Measurements from ENCODE around the gene ARPC2.
"Not testable (repeated sequence)": the region's sequence is repeated elsewhere in the genome, so short reads cannot be mapped to it uniquely, and the experiment has no call there.

The ARPC2 gene

GRCh38 chr2:218271865-218272530, 55.0 kb downstream of the ARPC2 start:
- FAIRE-seq = no peak

DNA sequence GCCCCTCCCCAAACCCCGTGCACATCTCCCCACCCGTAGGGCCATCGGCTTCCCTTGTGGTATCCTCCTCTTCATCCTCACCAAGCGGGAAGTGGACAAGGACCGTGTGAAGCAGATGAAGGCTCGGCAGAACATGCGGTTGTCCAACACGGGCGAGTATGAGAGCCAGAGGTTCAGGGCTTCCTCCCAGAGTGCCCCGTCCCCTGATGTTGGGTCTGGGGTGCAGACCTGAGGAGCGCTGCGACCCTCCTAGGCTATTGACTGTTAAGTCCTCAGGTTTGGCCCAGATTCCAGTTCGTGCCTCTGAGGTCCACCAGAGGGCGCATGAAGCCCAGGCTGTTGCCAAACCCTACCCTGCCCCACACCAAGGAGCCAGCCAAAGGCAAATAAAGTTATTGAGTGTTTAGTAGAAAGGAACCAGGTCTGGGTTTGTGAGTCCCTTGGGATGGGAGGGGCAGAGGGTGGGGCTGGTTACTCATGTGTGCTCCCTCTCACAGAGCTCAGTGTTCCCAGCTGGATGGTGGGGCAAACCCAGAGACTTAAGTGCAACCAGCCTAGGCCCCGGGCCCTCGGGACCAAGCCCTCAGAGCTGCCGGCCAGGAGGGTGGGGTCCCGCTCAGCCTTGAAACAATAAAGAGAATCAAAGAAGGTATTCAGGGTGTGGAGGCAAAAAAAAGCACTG, 55.7 kb downstream of the ARPC2 start:
- FAIRE-seq = no peak

DNA sequence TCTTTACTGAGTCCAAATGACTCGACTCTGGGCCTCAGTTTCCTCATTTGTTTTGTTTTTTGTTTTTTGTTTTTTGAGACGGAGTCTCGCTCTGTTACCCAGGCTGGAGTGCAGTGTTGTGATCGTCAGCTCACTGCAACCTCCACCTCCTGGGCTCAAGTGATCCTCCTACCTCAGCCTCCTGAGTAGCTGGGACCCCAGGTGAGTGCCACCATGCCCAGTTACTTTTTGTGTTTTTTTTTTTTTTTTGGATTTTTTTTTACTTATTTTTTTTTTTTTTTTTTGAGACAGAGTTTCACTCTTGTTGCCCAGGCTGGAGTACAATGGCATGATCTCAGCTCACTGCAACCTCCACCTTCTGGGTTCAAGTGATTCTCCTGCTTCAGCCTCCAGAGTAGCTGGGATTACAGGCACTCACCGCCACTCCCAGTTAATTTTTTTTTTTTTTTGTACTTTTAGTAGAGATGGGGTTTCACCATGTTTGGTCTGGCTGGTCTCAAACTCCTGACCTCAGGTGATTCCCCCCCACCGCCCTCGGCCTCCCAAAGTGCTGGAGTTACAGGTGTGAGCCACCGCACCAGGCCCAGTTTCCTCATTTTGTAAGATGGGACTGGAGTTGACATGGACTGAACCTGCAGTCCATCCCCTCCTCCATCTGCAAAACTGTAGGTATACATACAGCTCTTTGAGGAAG, 56.4 kb downstream of the ARPC2 start:
- FAIRE-seq = not testable (repeated sequence)

DNA sequence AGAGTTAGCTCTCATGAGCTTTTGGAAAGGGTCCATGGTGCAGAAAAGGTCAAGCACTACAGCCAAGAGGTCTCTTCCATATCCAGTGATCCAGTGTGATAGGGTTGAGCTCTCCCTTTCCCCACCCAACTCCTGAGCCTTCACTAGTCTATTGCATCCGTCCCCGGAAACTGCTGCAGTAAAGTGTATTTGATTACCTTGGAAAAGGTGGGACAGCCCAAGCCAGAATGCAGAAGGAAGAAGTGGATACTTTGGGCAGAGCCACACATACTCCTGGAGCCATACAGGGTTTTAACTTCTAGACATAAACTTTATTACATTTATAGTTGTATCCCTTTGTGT, 56.9 kb downstream of the ARPC2 start:
- FAIRE-seq = no peak

- FAIRE-seq = no peak
Measured at GRCh38 chr2:218274586-218274985, 57.6 kb downstream of the ARPC2 start.

DNA sequence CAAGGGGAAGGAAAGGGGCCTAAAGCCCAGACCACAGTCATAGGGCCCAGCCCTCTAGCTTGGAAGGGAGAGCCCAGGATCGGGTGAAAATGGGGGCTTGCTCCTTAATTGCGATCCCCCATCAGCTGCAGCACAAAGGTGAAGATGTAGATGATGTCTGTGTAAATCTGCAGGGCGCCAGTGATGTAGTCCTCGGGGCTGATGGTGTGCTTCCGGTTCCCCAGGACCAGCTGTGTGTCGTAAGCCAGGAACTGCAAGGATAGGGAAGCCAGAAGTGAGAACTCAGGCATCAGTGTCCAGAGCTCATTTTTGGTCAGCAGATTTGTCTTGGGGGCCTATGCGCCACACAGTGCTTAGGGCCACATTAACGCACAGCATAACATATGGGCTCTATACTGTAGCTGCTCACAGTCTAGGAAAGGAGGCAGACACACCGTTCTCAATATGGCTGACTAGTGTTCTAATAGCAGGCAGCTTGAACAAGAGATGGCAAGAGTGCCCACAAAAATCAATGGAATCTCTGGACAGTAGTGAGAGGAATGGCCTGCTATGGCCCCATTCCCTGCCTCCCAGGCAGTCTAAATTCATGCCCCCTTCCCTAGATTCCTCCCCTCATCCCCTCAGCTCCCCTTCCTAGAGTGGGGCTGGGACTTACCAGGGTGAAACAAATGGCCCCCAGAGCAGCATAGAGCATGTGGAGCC, 58.5 kb downstream of the ARPC2 start:
- no peak for FAIRE-seq

DNA sequence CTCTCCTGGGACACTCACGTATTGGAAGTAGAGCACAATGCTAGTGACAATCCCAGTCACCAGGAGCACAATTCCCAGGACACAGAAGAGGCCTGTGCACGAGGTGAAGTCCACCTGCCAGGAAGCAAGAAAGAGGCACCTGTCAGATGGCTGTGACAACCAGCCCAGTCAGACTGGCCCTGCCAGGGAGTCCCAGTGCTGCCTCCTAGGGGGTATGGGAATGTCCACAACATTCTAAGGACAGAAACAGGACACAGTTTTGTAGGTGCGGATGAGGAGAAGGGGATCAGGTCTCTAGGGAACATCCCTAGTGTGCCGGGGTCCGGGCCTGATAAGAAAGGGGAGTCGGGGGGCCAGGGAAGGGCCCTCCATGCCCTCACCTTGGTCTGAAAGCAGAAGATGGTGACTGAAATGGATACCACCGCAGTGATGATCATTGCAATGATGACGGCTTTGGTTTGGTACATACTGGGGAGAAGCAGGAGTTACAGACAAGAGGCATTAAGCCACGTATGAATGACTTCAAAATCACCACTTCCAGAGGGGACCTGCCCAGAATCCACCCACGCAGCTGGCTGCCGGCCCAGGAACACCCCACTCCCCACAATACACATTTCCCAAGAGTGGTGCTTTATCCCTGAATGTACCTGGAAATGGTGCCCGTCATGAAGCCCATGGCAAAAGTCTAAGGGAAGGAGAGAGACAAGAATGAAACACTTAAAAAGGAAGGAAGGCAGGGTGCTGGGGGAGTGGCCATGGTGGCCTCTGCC, 60.2 kb downstream of the ARPC2 start:
- FAIRE-seq = no peak

GRCh38 chr2:218277921-218278320, 60.9 kb downstream of the ARPC2 start:
- FAIRE-seq = no peak

- no peak for FAIRE-seq
Measured at GRCh38 chr2:218278531-218279360, 61.8 kb downstream of the ARPC2 start.

DNA sequence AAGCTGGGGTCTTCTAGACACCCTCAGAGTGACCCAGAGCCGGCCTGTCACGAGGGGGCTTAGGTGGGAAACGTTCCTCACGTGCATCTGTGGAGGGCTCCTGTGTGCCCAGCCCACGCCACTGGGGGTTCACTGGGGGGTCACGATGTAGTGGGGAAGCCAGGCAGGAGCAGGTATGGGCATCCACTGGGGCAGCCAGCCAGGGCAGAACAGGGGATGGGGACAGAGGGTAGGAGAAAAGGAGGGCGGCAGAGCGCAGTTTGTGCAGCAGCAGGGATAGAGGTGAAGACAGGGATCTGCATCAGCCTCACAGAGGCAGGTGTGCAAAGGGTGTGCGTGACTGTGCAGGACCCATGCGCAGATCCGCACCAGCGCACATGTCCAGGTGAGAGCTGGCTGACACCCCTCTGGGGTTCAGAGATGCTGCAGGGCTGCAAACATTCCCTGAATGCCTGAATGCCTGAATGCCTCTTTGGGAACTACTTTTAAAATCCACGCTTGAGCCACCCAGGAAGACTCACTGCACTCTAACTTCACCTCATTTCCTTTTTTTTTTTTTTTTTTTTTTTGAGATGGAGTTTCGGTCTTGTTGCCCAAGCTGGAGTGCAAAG, 63.4 kb downstream of the ARPC2 start:
- no peak for FAIRE-seq

- FAIRE-seq = no peak
Measured at GRCh38 chr2:218281449-218281848, 64.5 kb downstream of the ARPC2 start.

GRCh38 chr2:218282173-218282991, 65.4 kb downstream of the ARPC2 start:
- FAIRE-seq = no peak

DNA sequence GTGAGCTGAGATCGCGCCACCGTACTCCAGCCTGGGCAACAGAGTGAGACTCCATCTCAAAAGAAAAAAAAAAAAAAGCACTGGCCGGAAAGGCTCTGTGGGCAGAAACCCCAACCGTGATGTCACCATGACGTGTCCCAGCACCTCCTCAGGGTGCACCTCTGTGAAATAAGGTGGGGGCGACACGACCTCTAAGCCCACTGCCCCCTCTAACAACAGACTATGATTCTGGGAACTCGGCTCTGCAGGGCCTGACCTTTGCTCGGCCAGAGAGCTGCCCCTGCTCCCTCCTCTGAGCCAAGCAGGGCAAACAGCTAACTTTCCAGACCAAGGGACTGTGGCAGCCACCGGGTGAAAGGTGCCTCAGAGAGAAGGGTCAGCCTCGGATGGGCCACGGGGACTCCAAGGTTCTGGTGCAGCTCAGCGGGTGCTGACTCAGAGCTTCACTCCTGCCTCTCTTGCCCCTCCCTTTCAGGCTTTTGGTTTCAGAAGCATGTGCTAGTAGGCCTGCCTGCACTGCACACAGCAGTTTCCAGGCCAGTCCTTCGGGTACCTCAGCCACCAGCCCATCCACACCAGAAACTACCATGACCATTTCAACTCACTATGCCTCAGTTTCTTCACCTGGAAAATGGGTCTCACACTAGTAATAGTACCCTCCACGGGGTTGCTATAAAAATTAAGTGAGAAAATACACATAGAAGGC, 67.3 kb downstream of the ARPC2 start:
- no peak for FAIRE-seq

GRCh38 chr2:218285604-218286003, 68.6 kb downstream of the ARPC2 start:
- no peak for FAIRE-seq

- FAIRE-seq = no peak
Measured at GRCh38 chr2:218286570-218287459, 69.8 kb downstream of the ARPC2 start.

- FAIRE-seq = no peak
Measured at GRCh38 chr2:218289639-218290315, 72.8 kb downstream of the ARPC2 start.

GRCh38 chr2:218290316-218291261, 73.6 kb downstream of the ARPC2 start:
- no peak for FAIRE-seq
